CD4-positive, alpha-beta memory T cell (primary cell): ENCODE results near the gene IP6K1. TPM values are rescaled to one million over a fixed set of nuclear protein-coding genes. Genes with fewer than 3 reads are reported as not detected.

Experiments used
- CTCF ChIA-PET: fragments of 350-600 bp; sonication (Branson Sonifier 250); formaldehyde crosslinking; loops from one replicate; lab custom pipeline; 2021; ENCODE audit warnings: inconsistent platforms; ENCODE audit not compliant: partially characterized antibody; lab: Charles Lee
- POLR2A ChIA-PET: fragments of 350-600 bp; sonication (Branson Sonifier 250); formaldehyde crosslinking; loops from one replicate; lab custom pipeline; 2021; ENCODE audit not compliant: partially characterized antibody; lab: Charles Lee
- DNase-seq, 5 donors: peaks; one replicate each; pipeline versions ENCODE4 v3.0.0 to v3.0.0-alpha.2; 2020 to 2022; ENCODE audit warnings: mixed read lengths in 1 of 5
- H3K27ac ChIP-seq: one replicate; pipeline ENCODE4 v1.7.0; 2013; ENCODE audit warnings: low read depth, low read length
- H3K27me3 ChIP-seq: 2 replicates; pipeline ENCODE4 v1.7.0; 2013; ENCODE audit warnings: mild to moderate bottlenecking, low read length, moderate library complexity; ENCODE audit not compliant: insufficient read depth
- H3K36me3 ChIP-seq: 2 replicates; pipeline ENCODE4 v1.7.0; 2013; ENCODE audit warnings: mild to moderate bottlenecking, low read length, moderate library complexity; ENCODE audit not compliant: insufficient read depth
- H3K4me1 ChIP-seq: 2 replicates; pipeline ENCODE4 v1.7.0; 2013; ENCODE audit warnings: mild to moderate bottlenecking, low read length, moderate library complexity; ENCODE audit not compliant: insufficient read depth
- H3K4me3 ChIP-seq, 2 donors: one replicate each; pipeline ENCODE4 v1.7.0; 2013; ENCODE audit warnings: low read length in 2 of 2, mild to moderate bottlenecking in 1 of 2
- H3K9me3 ChIP-seq, 2 donors: one replicate each; pipeline ENCODE4 v1.7.0; 2013; ENCODE audit warnings: low read length in 2 of 2, control low read depth in 1 of 2; ENCODE audit not compliant: control insufficient read depth in 1 of 2
- H3K27ac Mint-ChIP-seq, 7 donors: one replicate each; pipeline ENCODE4 v1.8.0; 2020 to 2021; ENCODE audit warnings: mixed read lengths in 7 of 7, mild to moderate bottlenecking in 6 of 7, inconsistent platforms in 3 of 7, moderate library complexity in 3 of 7
- H3K27me3 Mint-ChIP-seq, 2 donors: one replicate each; pipeline ENCODE4 v1.8.0; 2020 to 2021; ENCODE audit warnings: mixed read lengths in 2 of 2
- H3K36me3 Mint-ChIP-seq, 2 donors: one replicate each; pipeline ENCODE4 v1.8.0; 2020 to 2021; ENCODE audit warnings: mixed read lengths in 2 of 2, inconsistent platforms in 1 of 2, mild to moderate bottlenecking in 1 of 2
- H3K4me1 Mint-ChIP-seq, 4 donors: one replicate each; pipeline ENCODE4 v1.8.0; 2020 to 2021; ENCODE audit warnings: mixed read lengths in 4 of 4, mild to moderate bottlenecking in 1 of 4
- H3K4me3 Mint-ChIP-seq, 8 donors: one replicate each; pipeline ENCODE4 v1.8.0; 2020 to 2021; ENCODE audit warnings: mixed read lengths in 8 of 8, mild to moderate bottlenecking in 7 of 8, moderate library complexity in 6 of 8, inconsistent platforms in 3 of 8
- H3K9me3 Mint-ChIP-seq, 8 donors: one replicate each; pipeline ENCODE4 v1.8.0; 2020 to 2021; ENCODE audit warnings: mixed read lengths in 8 of 8, mild to moderate bottlenecking in 5 of 8, inconsistent platforms in 3 of 8, moderate library complexity in 1 of 8
- intact Hi-C: fragments of 100-400 bp; cut with micrococcal nuclease; formaldehyde crosslinking; loops from one replicate; pipeline ENCODE4 v1.15.1; 2023
- polyA plus RNA-seq, 2 donors: library from polyadenylated mRNA; unstranded; fragments of 300-500 nt; fragmentation: Illumina TruSeq; gene quantifications; one replicate each; pipeline ENCODE4 v1.2.3, GENCODE V29; 2021
- total RNA-seq, 2 experiments: library from RNA; stranded (reverse); gene quantifications; one replicate each; pipeline ENCODE4 v1.2.3, GENCODE V29; 2021

Gene IP6K1
- total and polyA plus RNA-seq, 4 experiments from 2014 or later = 19.4 to 60.0 (median 44.4) TPM

GRCh38 chr3:49803465-49804140, 17.3 kb upstream of the IP6K1 start:
- Mint-ChIP-seq H3K27me3 (peaks cover 0 to 4% of the 10 kb centered on the region in 2 donors), H3K4me1 (peaks cover 18 to 57% (median 37%) of the 10 kb centered on the region in 4 donors), H3K27ac (peak overlapping the region; percentile 67 to 91 (median 81)), H3K4me3 (peak overlapping the region; percentile 76 to 92 (median 82)), H3K36me3 (peaks cover 3 to 17% of the 10 kb centered on the region in 2 donors), H3K9me3 (peaks cover 0 to 2% (median 0%) of the 10 kb centered on the region in 8 donors)
- Histone ChIP-seq H3K27me3 (no peaks in the 10 kb centered on the region), H3K27ac (peak overlapping the region; percentile 78), H3K4me3 (peak overlapping the region; percentile 47 to 74), H3K9me3 (no peaks in the 10 kb centered on the region), H3K4me1 (peaks cover 36% of the 10 kb centered on the region), H3K36me3 (peaks cover under 1% of the 10 kb centered on the region)
- DNase-seq = peak; percentile 43 to 70 (median 46)
- intact Hi-C loops = loop anchor here (1.0 to 2.0 kb wide), 3 partner anchors 10 to 285 kb away; partner anchors contain the start of genes AMIGO3, RBM5 and UBA7
- CTCF ChIA-PET = interaction anchor here (0.6 to 14.9 kb wide), 15 partner anchors 8 to 264 kb away, joined by 3 to 310 read pairs (median 7); partner anchors contain the start of genes AMIGO3, IP6K1 and UBA7
- POLR2A ChIA-PET = interaction anchor here (0.6 to 8.8 kb wide), 20 partner anchors 10 to 534 kb away, joined by 3 to 121 read pairs (median 6); partner anchors contain the start of genes AMIGO3, IP6K1, MON1A and RBM5

GRCh38 chr3:49802719-49803464, 16.6 kb upstream of the IP6K1 start, which contains the start of gene INKA1:
INKA1 (plus strand) TSS chr3:49803261; CDS start chr3:49803393, 132 bp downstream.
- H3K9me3 ChIP-seq = no peaks in the 10 kb centered on the region
- Mint-ChIP-seq H3K4me3 (peak within 1 kb of the TSS; percentile 89 to 94 (median 92)), H3K36me3 (peaks cover 3 to 12% of the 10 kb centered on the region in 2 donors), H3K4me1 (peaks cover 18 to 50% (median 33%) of the 10 kb centered on the region in 4 donors), H3K9me3 (peaks cover 0 to 2% (median 0%) of the 10 kb centered on the region in 8 donors), H3K27ac (peak within 1 kb of the TSS; percentile 87 to 98 (median 95)), H3K27me3 (peaks cover 0 to 4% of the 10 kb centered on the region in 2 donors)
- ChIA-PET POLR2A (interaction anchor here (0.5 to 8.8 kb wide), 24 partner anchors 10 to 766 kb away, joined by 3 to 121 read pairs (median 6); partner anchors contain the start of genes AMIGO3, GMPPB, HEMK1 and IP6K1), CTCF (interaction anchor here (0.6 to 14.9 kb wide), 22 partner anchors 9 to 390 kb away, joined by 3 to 310 read pairs (median 4); partner anchors contain the start of genes AMIGO3, IP6K1 and UBA7)
- peak within 1 kb of the TSS; percentile 74 to 84 for H3K4me3 ChIP-seq
- intact Hi-C loops = loop anchor here (1.0 to 2.0 kb wide), 6 partner anchors 10 to 286 kb away; partner anchors contain the start of genes AMIGO3, IP6K1, RBM5 and UBA7
- H3K27me3 ChIP-seq = no peaks in the 10 kb centered on the region
- peak; percentile 86 to 88 (median 88) for DNase-seq
- peaks cover 32% of the 10 kb centered on the region for H3K4me1 ChIP-seq
- H3K36me3 ChIP-seq = no peaks in the 10 kb centered on the region
- peak within 1 kb of the TSS; percentile 78 for H3K27ac ChIP-seq

- no peak overlapping the region for H3K27ac ChIP-seq
- H3K4me3 Mint-ChIP-seq = peak overlapping the region in 1 of 8 donors; percentile 89
These were observed 14.8 kb upstream of the IP6K1 start for GRCh38 chr3:49801160-49801559.

GRCh38 chr3:49799761-49800160, 13.4 kb upstream of the IP6K1 start, which contains the start of gene CDHR4:
CDHR4 (minus strand) TSS chr3:49799873; CDS start chr3:49799812, 61 bp downstream.
- no peak within 1 kb of the TSS for H3K27ac ChIP-seq
- intact Hi-C loops = no loop called here
- no peaks in the 10 kb centered on the region for H3K9me3 ChIP-seq
- no peaks in the 10 kb centered on the region for H3K36me3 ChIP-seq
- Mint-ChIP-seq H3K9me3 (peaks cover 0 to 2% (median 0%) of the 10 kb centered on the region in 8 donors), H3K27me3 (peaks cover 2 to 4% of the 10 kb centered on the region in 2 donors), H3K4me3 (no peak within 1 kb of the TSS), H3K27ac (peak within 1 kb of the TSS in 1 of 7 donors; percentile 52), H3K4me1 (peaks cover 9 to 20% (median 14%) of the 10 kb centered on the region in 4 donors), H3K36me3 (peaks cover 0 to 4% of the 10 kb centered on the region in 2 donors)
- peaks cover 11% of the 10 kb centered on the region for H3K4me1 ChIP-seq
- no peaks in the 10 kb centered on the region for H3K27me3 ChIP-seq
- no peak for DNase-seq
- CTCF ChIA-PET = interaction anchor here (1.4 to 14.9 kb wide), 2 partner anchors 14 to 39 kb away, joined by 3 to 310 read pairs; partner anchors contain the start of gene UBA7
- POLR2A ChIA-PET = interaction anchor here (1.2 kb wide), 1 partner anchor 40 kb away, joined by 3 read pairs; no protein-coding TSS in a partner anchor
- no peak within 1 kb of the TSS for H3K4me3 ChIP-seq

More at GRCh38 chr3:49801160-49801559, 14.8 kb upstream of the IP6K1 start:
- H3K27me3 ChIP-seq = no peaks in the 10 kb centered on the region
- no peak overlapping the region for H3K4me3 ChIP-seq
- peaks cover 0 to 2% (median 0%) of the 10 kb centered on the region in 8 donors for H3K9me3 Mint-ChIP-seq
- intact Hi-C loops = no loop called here
- peak overlapping the region in 2 of 7 donors; percentile 64 to 91 for H3K27ac Mint-ChIP-seq
- H3K36me3 ChIP-seq = no peaks in the 10 kb centered on the region
- ChIA-PET POLR2A (interaction anchor here (8.8 kb wide), 1 partner anchor 38 kb away, joined by 121 read pairs; no protein-coding TSS in a partner anchor), CTCF (interaction anchor here (1.7 to 14.9 kb wide), 6 partner anchors 12 to 105 kb away, joined by 4 to 310 read pairs (median 20); partner anchors contain the start of genes IP6K1 and UBA7)
- peaks cover 3 to 8% of the 10 kb centered on the region in 2 donors for H3K36me3 Mint-ChIP-seq
- peaks cover 13 to 33% (median 19%) of the 10 kb centered on the region in 4 donors for H3K4me1 Mint-ChIP-seq
- peaks cover 2 to 4% of the 10 kb centered on the region in 2 donors for H3K27me3 Mint-ChIP-seq
- no peaks in the 10 kb centered on the region for H3K9me3 ChIP-seq
- no peak for DNase-seq
- H3K4me1 ChIP-seq = peaks cover 15% of the 10 kb centered on the region

- peaks cover 0 to 4% of the 10 kb centered on the region in 2 donors for H3K36me3 Mint-ChIP-seq
- Histone ChIP-seq H3K27me3 (no peaks in the 10 kb centered on the region), H3K4me1 (peaks cover 7% of the 10 kb centered on the region), H3K27ac (no peak overlapping the region), H3K9me3 (no peaks in the 10 kb centered on the region), H3K4me3 (no peak overlapping the region), H3K36me3 (no peaks in the 10 kb centered on the region)
- H3K4me3 Mint-ChIP-seq = no peak overlapping the region
- DNase-seq = no peak
- ChIA-PET POLR2A (interaction anchor here (1.2 kb wide), 1 partner anchor 40 kb away, joined by 3 read pairs; no protein-coding TSS in a partner anchor), CTCF (interaction anchor here (14.9 kb wide), 1 partner anchor 40 kb away, joined by 310 read pairs; no protein-coding TSS in a partner anchor)
- intact Hi-C loops = no loop called here
- H3K27me3 Mint-ChIP-seq = peaks cover 2 to 4% of the 10 kb centered on the region in 2 donors
- peaks cover 6 to 16% (median 11%) of the 10 kb centered on the region in 4 donors for H3K4me1 Mint-ChIP-seq
- peaks cover 0 to 2% (median 0%) of the 10 kb centered on the region in 8 donors for H3K9me3 Mint-ChIP-seq
- H3K27ac Mint-ChIP-seq = peak overlapping the region in 1 of 7 donors; percentile 52
These were observed 12.8 kb upstream of the IP6K1 start for GRCh38 chr3:49799105-49799504.
